ENCODE data around the gene LAMA2.

Gene LAMA2

DNA sequence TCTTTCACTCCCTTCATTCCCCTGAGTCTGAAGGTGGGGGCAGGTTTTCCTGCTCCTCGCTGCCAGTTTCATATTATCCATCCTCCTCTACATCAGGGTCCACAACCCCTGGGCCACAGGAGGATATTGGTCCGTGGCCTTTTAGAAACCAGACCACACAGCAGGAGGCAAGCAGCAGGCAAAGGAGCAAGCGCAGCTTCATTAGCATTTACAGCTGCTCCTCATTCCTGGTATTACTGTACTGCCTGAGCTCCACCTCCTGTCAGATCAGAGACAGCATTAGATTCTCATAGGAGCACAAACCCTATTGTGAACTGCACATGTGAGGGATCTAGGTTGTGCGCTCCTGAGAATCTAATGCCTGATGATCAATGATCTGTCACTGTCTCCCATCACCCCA lies 446.7 kb downstream of the LAMA2 start:
- DNase-seq = no peak

DNA sequence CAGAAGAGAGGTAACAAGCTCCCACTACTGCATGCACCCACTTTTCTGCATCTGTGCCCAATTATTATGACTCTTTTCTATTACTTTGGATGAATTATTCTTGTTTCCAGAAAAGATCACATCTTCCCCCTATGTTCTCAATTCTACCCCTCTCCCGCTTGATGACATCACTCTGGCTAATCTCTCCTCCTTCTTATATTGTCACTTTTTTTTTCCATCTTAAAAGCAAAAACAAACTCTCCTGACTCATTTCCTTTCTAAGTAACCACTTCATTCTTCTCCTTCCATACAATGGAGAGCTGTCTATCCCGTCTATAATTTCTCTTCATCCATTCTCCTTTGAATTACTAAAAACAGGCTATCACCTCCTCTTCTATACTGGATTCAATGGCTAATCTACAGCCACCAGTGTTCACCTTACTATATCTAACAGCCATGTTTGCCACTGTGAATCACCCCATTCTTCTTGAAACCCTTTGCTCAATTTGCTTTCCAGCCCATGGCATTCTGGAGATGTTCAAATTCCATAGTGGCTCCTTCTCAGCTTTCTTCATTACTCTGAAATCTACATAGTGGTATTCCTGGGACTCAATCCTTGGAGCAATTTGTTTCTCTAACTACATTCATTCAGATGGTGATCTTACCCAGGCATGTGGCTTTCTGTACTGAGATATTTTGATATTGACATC lies 448.7 kb downstream of the LAMA2 start:
- DNase-seq = no peak

DNA sequence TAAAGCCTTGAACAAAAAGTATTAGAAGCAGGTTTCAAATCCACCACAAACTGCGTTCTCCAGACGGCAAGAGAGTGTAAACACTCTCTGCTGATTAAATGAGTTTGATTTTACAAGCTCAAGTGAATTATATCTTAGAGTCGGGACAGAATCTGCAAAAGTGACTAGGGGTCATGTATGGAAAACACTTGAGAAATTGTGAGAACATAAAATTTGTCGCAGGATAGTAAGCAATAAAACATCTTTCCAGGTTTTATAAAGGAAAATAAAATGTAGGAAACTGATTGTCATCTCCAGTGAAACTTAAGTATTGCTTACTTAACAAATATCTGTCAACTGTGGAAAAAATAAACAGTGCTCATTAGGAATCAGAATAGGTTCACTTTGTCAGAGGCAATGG lies 452.9 kb downstream of the LAMA2 start:
- no peak for DNase-seq

DNA sequence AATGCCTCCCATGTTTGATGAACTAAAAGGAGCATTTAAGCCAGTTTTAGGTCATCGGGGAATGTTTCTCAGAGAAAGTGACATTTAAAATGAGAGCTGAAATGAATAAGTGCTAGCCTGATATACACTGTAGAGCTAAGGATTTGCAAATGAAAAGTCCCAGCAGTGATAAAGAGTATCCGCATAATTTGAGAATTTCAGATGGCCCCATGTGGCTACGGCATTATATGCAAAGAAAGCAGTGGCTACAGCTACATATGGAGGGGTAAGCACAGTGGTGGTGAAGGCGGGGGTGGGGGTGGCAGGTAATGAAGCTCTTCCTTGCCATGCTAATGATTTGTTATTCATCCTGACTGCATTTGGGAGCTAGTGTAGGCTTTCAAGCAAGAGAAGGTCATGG lies 455.7 kb downstream of the LAMA2 start:
- DNase-seq = no peak

GRCh38 chr6:129340983-129341382 lies 458.0 kb downstream of the LAMA2 start:
- DNase-seq = no peak

- no peak for DNase-seq
Measured at GRCh38 chr6:129342243-129342642, 459.3 kb downstream of the LAMA2 start.

DNA sequence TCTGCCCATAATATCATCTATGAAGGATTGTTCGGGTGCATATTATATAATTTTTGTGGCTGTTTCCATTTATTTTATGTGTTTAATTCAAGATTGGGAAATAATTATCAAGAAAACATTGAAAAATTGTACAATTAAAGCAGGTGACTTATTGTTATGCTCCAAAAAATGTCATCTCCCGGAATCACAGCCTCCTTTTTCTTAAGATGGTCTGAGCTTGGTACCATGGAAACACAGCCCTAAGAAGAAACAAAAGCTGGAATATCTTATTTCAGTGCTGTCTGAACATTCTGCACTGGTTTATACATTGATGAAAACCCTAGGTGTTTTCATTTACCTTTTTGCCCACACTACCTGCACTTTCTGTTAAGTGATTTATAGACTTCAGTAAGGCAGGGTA lies 459.9 kb downstream of the LAMA2 start:
- DNase-seq = no peak

DNA sequence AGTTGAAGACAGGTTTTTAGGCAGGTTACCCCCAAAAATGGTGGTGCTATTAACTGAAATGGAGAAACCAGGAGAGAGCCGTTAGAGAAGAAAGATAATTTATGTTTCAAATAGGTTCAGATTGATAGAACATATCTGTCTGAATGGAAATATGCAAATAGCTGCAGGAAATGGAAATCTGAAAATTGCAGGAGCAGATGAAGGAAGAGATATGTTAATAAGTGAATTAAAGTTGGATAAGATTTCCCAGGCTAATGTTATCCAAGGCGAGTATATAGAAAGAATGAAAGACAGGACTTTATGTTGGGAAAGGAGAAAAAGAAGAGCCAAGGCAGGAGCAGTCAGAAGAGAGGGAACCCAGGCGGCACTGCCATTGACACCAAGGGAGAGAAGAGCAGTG lies 461.4 kb downstream of the LAMA2 start:
- no peak for DNase-seq

DNA sequence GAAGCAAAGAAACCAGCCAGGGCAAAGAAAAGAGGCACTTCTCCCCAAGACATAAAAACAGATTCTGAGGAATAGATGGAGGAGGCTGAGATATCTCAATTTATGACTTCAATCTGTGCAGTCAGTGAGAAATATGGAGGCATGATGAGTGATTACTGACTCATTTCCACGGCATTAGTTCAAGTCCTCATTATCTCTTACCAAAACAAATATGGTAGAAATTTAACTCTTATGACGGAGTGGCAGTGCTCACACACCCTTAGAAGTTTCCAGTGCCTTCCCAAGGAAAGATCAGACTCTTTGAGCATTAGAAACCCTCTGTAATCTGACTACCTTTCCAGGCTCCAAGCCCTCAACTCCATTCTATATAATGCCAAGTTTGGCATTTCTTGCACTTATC lies 463.0 kb downstream of the LAMA2 start:
- no peak for DNase-seq

DNA sequence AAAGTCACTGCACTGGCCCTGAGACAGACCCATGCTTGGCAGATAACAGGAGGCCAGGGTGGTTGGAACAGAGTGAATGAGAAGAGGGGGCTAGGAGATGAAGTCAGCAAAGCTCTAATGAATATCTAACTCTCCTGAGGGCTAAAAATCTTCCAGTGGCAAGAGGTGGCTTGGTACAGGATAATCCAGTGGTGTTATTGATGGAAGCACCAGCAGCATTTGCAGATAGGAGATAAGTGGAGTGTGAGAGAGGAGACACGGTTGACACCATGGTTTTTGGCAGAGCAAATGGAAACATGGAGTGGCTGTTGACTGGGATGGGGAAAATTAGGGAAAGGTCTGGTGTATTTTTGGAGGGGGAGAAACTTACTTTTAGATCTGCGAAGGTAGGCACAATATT lies 464.0 kb downstream of the LAMA2 start:
- no peak for DNase-seq

- no peak for DNase-seq
Measured at GRCh38 chr6:129350278-129350677, 467.3 kb downstream of the LAMA2 start.

GRCh38 chr6:129351807-129352206 lies 468.9 kb downstream of the LAMA2 start:
- no peak for DNase-seq

GRCh38 chr6:129353067-129353466 lies 470.1 kb downstream of the LAMA2 start:
- DNase-seq = no peak

- DNase-seq = no peak
Measured at GRCh38 chr6:129356129-129356528, 473.2 kb downstream of the LAMA2 start.

DNA sequence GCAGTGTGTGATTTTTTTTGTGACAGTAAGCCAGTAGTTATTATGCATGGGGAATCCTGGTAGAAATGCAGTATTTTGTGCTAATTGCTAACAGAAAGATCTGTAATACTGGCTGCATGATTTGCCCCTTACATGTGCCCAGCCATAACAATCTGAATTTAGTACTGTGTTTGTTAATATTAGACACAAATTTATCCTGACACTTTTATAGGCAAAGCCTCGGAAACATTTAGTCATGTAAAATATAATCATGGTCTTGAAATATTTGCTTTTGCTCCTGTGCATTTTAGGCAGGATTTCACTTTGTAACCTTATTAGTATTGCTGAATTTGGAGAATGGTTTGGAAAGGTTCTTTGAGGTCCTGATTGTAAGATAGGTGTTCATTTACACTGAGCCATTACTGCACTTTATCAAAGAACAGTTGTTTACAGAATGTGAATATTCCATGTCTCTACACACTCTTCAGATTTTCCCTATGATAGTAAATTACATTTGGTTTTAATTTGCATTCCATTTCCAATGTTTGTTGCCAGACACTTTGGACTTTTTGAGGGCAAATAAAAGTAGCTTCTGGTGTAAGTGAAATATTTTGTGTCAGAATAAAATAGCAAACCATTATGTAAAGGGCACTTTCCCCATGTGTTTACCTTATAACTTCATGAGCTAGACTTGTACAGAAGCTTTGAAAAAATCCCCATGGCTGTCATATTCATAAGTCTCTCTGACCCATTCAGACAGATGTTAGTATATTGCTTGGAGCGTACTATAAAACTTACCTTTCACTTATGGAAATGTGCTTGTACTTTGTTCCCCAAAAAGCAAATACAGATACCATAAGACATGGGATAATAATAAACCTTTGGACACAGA lies 477.1 kb downstream of the LAMA2 start:
- no peak for DNase-seq

- no peak for DNase-seq
Measured at GRCh38 chr6:129360682-129360955, 477.7 kb downstream of the LAMA2 start.

DNA sequence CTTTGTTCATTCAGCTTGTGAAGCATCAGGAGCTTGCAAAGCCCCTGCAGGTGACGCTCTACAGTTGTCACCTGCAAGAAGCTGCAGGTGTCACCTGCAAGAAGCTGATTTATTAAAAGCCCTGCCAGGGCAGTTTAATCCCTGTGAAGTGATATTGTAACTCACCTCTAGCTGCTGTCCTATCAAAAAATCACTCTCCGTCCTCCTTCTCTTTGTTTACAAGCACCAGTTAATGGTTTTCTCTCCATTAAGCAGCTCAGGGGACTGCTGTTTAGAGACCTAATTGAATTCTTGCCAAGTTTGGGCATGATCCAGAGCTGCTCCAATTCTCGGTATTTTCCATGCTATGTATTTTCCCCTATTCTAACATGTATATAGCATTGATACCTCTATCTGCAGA lies 481.1 kb downstream of the LAMA2 start:
- no peak for DNase-seq

- DNase-seq = no peak
Measured at GRCh38 chr6:129364767-129365166, 481.8 kb downstream of the LAMA2 start.

GRCh38 chr6:129368076-129368475 lies 485.1 kb downstream of the LAMA2 start:
- no peak for DNase-seq

DNA sequence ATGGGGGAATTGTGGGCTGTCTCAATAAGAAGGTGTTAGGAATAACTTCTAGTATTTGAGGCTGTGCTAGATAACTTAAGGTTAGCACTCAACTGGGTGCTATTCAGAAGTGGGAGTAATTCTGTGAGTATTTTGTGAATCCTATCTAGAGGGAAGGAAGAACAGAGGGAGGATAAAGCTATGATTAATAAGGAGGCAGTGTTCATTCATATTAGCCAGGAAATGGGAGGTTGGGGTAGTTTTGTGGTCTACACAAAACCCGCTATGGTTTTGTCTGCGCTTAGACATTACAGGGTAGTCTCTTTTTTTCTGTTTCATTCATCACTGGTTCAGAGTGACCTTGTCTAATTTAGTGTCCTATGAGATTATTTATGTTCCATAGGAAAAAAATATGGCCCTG lies 486.0 kb downstream of the LAMA2 start:
- DNase-seq = no peak

- no peak for DNase-seq
Measured at GRCh38 chr6:129369737-129370136, 486.8 kb downstream of the LAMA2 start.

GRCh38 chr6:129370268-129370916 lies 487.5 kb downstream of the LAMA2 start:
- DNase-seq = no peak

DNA sequence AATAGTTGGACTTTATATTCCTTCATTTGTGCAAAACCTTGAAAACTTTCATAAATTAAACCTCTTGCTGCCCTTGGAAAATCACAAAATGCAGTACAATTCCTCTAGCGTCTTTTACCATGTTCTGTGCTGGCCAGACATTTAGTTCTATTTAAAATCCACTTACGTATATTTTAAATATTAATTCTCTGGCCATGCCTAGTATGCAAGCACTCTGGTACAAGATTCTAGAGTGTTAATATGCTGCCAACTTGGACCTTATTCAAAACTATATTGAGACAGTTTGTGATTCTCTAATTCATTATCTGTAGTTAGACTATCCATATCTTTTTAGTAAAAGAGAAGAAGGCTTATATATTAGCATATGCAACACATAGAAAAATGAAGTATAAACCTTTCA lies 498.9 kb downstream of the LAMA2 start:
- DNase-seq = no peak

DNA sequence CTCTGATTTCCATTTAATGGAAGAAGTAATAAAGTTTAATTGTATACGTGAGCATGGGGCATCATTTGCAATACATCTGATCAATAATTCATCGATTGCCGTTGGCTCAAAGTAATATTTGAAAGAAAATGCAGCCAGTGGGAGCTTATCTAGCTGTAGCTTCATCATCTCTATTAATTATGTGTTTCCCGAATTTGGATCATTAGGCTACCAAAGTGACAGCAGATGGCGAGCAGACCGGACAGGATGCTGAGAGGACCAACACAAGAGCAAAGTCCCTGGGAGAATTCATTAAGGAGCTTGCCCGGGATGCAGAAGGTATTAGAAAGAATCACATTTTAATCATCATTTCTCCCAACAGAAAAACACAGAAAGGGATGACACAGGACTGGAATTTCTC lies 500.0 kb downstream of the LAMA2 start:
- no peak for DNase-seq
